Uterus (tissue), 2 donors: ENCODE data around the gene EHD3.

Experiments
- POLR2A ChIP-seq, 2 donors: fragments of 450-650 bp; IDR thresholded peaks; one replicate each; pipeline ENCODE4 v1.6.1; 2016; ENCODE audit warnings: antibody characterized with exemption in 2 of 2, mild to moderate bottlenecking in 1 of 2, moderate library complexity in 1 of 2
- TF ChIP-seq, protein P1 (sequence below), 4 experiments: fragments of 200-600 bp in 2 of 4; fragments of 450-650 bp in 2 of 4; sonication (generic) in 2 of 4; IDR thresholded peaks; one replicate each; pipeline ENCODE4 v1.5.1; 2016 to 2019; ENCODE audit warnings: antibody characterized with exemption in 4 of 4, mild to moderate bottlenecking in 2 of 4, moderate library complexity in 1 of 4

DNA sequence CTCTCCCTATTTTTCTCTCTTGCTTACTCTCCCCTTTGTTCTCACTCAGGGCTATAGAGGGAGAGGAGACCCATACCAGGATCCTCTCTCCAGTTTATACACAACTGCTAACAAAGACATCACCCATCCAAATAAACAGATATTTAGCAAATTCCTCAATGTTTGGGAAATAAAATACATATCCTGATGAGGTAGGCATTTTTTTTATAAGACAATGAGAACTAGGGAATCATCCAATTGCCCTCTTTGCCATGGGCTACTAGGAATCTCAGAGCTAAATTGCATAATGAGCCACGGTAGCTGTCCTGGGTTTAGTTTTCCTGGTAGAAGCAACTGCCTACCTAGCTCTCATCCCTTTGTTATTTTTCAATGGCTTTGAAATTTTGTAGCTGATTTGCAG lies 43.8 kb upstream of the EHD3 start:
- TF ChIP-seq, protein P1, sequence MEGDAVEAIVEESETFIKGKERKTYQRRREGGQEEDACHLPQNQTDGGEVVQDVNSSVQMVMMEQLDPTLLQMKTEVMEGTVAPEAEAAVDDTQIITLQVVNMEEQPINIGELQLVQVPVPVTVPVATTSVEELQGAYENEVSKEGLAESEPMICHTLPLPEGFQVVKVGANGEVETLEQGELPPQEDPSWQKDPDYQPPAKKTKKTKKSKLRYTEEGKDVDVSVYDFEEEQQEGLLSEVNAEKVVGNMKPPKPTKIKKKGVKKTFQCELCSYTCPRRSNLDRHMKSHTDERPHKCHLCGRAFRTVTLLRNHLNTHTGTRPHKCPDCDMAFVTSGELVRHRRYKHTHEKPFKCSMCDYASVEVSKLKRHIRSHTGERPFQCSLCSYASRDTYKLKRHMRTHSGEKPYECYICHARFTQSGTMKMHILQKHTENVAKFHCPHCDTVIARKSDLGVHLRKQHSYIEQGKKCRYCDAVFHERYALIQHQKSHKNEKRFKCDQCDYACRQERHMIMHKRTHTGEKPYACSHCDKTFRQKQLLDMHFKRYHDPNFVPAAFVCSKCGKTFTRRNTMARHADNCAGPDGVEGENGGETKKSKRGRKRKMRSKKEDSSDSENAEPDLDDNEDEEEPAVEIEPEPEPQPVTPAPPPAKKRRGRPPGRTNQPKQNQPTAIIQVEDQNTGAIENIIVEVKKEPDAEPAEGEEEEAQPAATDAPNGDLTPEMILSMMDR (IDR thresholded peaks at IDR 0.05) = no peak
- no peak for TF ChIP-seq POLR2A (IDR thresholded peaks at IDR 0.05)
